Fibroblast of skin of scalp (primary cell): ENCODE results near the gene HMG20A. TPM values are rescaled to one million over a fixed set of nuclear protein-coding genes. Genes with fewer than 3 reads are reported as not detected.
"Not testable (repeated sequence)": the region's sequence is repeated elsewhere in the genome, so short reads cannot be mapped to it uniquely, and the experiment has no call there.

ENCODE experiments used
- DNase-seq: peaks from one replicate; pipeline ENCODE4 v3.0.0-alpha.2; 2013
- polyA plus RNA-seq, 2 experiments: library from polyadenylated mRNA; unstranded; fragments of 120-200 nt; gene quantifications; one replicate each; pipeline ENCODE4 v1.2.1, GENCODE V29; 2013; ENCODE audit not compliant: insufficient read length in 2 of 2

The HMG20A gene
- 24.7 TPM for polyA plus RNA-seq (2013, experiment 1 of 2; ENCODE audit: insufficient read length)
- 27.2 TPM for polyA plus RNA-seq (2013, experiment 2 of 2; ENCODE audit: insufficient read length)

- DNase-seq = peak; percentile 87
Observed at GRCh38 chr15:77420610-77421369, at the start of gene HMG20A. Gene HMG20A, plus strand, starts transcription at chr15:77420888. Its CDS starts 37,520 bp downstream, at chr15:77458408.

- DNase-seq = no peak
Observed at GRCh38 chr15:77371850-77372563, 48.7 kb upstream of the HMG20A start.

GRCh38 chr15:77373441-77373840 lies 47.2 kb upstream of the HMG20A start:
- no peak for DNase-seq

GRCh38 chr15:77375133-77375532 lies 45.6 kb upstream of the HMG20A start:
- DNase-seq = no peak

- no peak for DNase-seq
Observed at GRCh38 chr15:77376770-77377169, 43.9 kb upstream of the HMG20A start.

- DNase-seq = no peak
Observed at GRCh38 chr15:77380033-77380432, 40.7 kb upstream of the HMG20A start.

GRCh38 chr15:77384086-77384485 lies 36.6 kb upstream of the HMG20A start:
- no peak for DNase-seq

GRCh38 chr15:77384589-77385359 lies 35.9 kb upstream of the HMG20A start:
- no peak for DNase-seq

GRCh38 chr15:77386626-77387025 lies 34.1 kb upstream of the HMG20A start:
- peak; percentile 27 for DNase-seq

GRCh38 chr15:77387365-77388105 lies 33.2 kb upstream of the HMG20A start:
- peak; percentile 55 for DNase-seq

GRCh38 chr15:77391372-77391951 lies 29.2 kb upstream of the HMG20A start:
- no peak for DNase-seq

- no peak for DNase-seq
Observed at GRCh38 chr15:77392762-77393470, 27.8 kb upstream of the HMG20A start.

- peak; percentile 27 for DNase-seq
Observed at GRCh38 chr15:77393471-77393840, 27.2 kb upstream of the HMG20A start.

- no peak for DNase-seq
Observed at GRCh38 chr15:77395013-77395774, 25.5 kb upstream of the HMG20A start.

- DNase-seq = no peak
Observed at GRCh38 chr15:77396692-77397091, 24.0 kb upstream of the HMG20A start.

GRCh38 chr15:77398927-77399326 lies 21.8 kb upstream of the HMG20A start:
- DNase-seq = no peak

GRCh38 chr15:77400258-77400657 lies 20.4 kb upstream of the HMG20A start:
- no peak for DNase-seq

- peak; percentile 87 for DNase-seq
Observed at GRCh38 chr15:77402740-77403379, 17.8 kb upstream of the HMG20A start.

- not testable (repeated sequence) for DNase-seq
Observed at GRCh38 chr15:77406173-77406759, 14.4 kb upstream of the HMG20A start.

- no peak for DNase-seq
Observed at GRCh38 chr15:77406846-77407245, 13.8 kb upstream of the HMG20A start.
